ENCODE data around the gene KIAA0513. TPM values are rescaled to one million over a fixed set of nuclear protein-coding genes. Genes with fewer than 3 reads are reported as not detected.

KIAA0513 gene
- total and polyA plus RNA-seq, 11 donors: 4.5 to 14.0 (median 9.1) TPM

GRCh38 chr16:85090873-85091521 lies 63.4 kb downstream of the KIAA0513 start:
- DNase-seq (no peak), ATAC-seq (peak in 2 of 4 donors; percentile 4 to 15)
- H3K9me3 ChIP-seq: no peaks in the 10 kb centered on the region
- WGBS, 4 donors: 73 to 85% (median 79%) methylated on average over 4 to 8 of the region's 8 CpGs
- TF ChIP-seq CTCF (IDR thresholded peaks at IDR 0.05) (no peak), POLR2A (IDR thresholded peaks at IDR 0.05) (no peak)
- no peak overlapping the region for H3K4me3 ChIP-seq
- intact Hi-C loops (cut with DNase I): no loop called here
- peaks cover 0 to 8% (median 0%) of the 10 kb centered on the region in 9 donors for H3K27me3 ChIP-seq
- peaks cover 0 to 30% (median 13%) of the 10 kb centered on the region in 12 donors for H3K4me1 ChIP-seq
- H3K27ac ChIP-seq: no peak overlapping the region
- H3K36me3 ChIP-seq: peaks cover 0 to 22% (median 0%) of the 10 kb centered on the region in 9 donors

GRCh38 chr16:85091522-85091910 lies 63.9 kb downstream of the KIAA0513 start:
- no peak for DNase-seq
- intact Hi-C loops (cut with DNase I): no loop called here

GRCh38 chr16:85092309-85092708 lies 64.7 kb downstream of the KIAA0513 start:
- H3K27me3 ChIP-seq: peaks cover 0 to 8% (median 2%) of the 10 kb centered on the region in 9 donors
- 60 to 74% (median 70%) methylated on average over 9 of the region's 9 CpGs for WGBS, 4 donors
- no peaks in the 10 kb centered on the region for H3K9me3 ChIP-seq
- ATAC-seq (no peak), DNase-seq (peak in 1 of 5 donors; percentile 8)
- H3K27ac ChIP-seq: no peak overlapping the region
- peaks cover 0 to 28% (median 11%) of the 10 kb centered on the region in 12 donors for H3K4me1 ChIP-seq
- no peak for TF ChIP-seq POLR2A (IDR thresholded peaks at IDR 0.05)
- no peak for TF ChIP-seq CTCF (IDR thresholded peaks at IDR 0.05)
- H3K36me3 ChIP-seq: peaks cover 0 to 22% (median 0%) of the 10 kb centered on the region in 9 donors
- intact Hi-C loops (cut with DNase I): no loop called here
- no peak overlapping the region for H3K4me3 ChIP-seq

More at GRCh38 chr16:85091522-85091910, 63.9 kb downstream of the KIAA0513 start:
- Histone ChIP-seq H3K4me1 (peaks cover 0 to 28% (median 12%) of the 10 kb centered on the region in 12 donors), H3K4me3 (no peak overlapping the region), H3K9me3 (no peaks in the 10 kb centered on the region), H3K36me3 (peaks cover 0 to 22% (median 0%) of the 10 kb centered on the region in 9 donors), H3K27ac (no peak overlapping the region), H3K27me3 (peaks cover 0 to 8% (median 2%) of the 10 kb centered on the region in 9 donors)
- TF ChIP-seq CTCF (IDR thresholded peaks at IDR 0.05) (no peak), POLR2A (IDR thresholded peaks at IDR 0.05) (no peak)
- ATAC-seq: no peak
- 88 to 95% (median 92%) methylated on average over 7 of the region's 7 CpGs for WGBS, 4 donors

- Histone ChIP-seq H3K4me1 (peaks cover 0 to 28% (median 11%) of the 10 kb centered on the region in 12 donors), H3K27me3 (peaks cover 0 to 10% (median 2%) of the 10 kb centered on the region in 9 donors), H3K27ac (no peak overlapping the region), H3K36me3 (peaks cover 0 to 19% (median 0%) of the 10 kb centered on the region in 9 donors), H3K9me3 (no peaks in the 10 kb centered on the region), H3K4me3 (no peak overlapping the region)
- WGBS, 4 donors: 80 to 89% (median 83%) methylated on average over 11 to 18 of the region's 18 CpGs
- TF ChIP-seq POLR2A (IDR thresholded peaks at IDR 0.05) (no peak), CTCF (IDR thresholded peaks at IDR 0.05) (no peak)
- intact Hi-C loops (cut with DNase I): no loop called here
- DNase-seq (peak in 2 of 5 donors; percentile 16 to 51), ATAC-seq (no peak)
Measured at GRCh38 chr16:85092851-85093250, 65.3 kb downstream of the KIAA0513 start.

Data from heart left ventricle (tissue), 16 donors.